ENCODE data around the gene PLCL2.

Gene PLCL2

GRCh38 chr3:16993227-16993626 is 108.5 kb downstream of the PLCL2 start:
- in situ Hi-C loops (cut with MboI; ENCODE audit: low pct_unique_long_range_greater_than_20kb, low sequenced_read_pairs): no loop called here
- DNase-seq: no peak

GRCh38 chr3:16994854-16995525 is 110.2 kb downstream of the PLCL2 start:
- in situ Hi-C loops (cut with MboI; ENCODE audit: low pct_unique_long_range_greater_than_20kb, low sequenced_read_pairs): no loop called here
- DNase-seq: no peak

DNA sequence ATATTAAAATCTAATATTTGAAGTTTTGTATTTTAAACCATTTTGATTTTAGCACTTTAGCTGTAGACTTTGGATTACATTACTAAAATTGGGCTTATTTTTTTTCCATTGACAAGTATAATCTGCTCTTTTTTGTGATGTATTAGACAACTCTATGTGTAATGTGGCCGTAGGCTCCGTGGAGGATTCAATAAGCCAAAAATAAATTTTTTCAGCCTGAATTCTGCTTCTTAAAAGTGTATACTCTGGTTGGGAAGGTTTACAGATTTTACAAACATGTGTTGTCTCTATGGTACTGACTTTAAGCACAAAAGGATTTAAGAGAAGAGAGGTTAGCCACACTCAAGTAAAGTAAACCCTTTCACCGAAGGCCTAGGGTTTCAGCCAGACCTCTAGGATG is 110.8 kb downstream of the PLCL2 start:
- DNase-seq: no peak
- in situ Hi-C loops (cut with MboI; ENCODE audit: low pct_unique_long_range_greater_than_20kb, low sequenced_read_pairs): no loop called here

- DNase-seq: no peak
- in situ Hi-C loops (cut with MboI; ENCODE audit: low pct_unique_long_range_greater_than_20kb, low sequenced_read_pairs): no loop called here
These were observed 113.6 kb downstream of the PLCL2 start for GRCh38 chr3:16998236-16998923.

DNA sequence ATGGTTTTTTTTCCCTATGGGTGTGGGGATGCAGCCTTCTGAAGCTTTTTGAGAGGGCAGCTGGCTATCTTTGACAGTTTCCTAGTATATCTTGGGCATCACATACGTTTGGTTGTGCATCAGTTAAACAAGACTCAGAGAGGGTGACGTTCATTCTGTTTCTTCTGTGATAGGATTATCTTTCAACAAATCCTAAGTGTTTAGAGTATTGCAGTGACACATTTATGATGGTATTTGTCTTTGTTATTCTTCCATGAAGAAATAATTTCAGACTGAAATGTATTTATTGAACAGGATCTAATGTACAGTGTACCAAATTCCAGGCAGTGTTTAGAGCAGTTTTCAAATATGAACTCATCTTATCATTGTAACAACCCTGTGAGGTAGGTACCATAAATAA is 114.4 kb downstream of the PLCL2 start:
- in situ Hi-C loops (cut with MboI; ENCODE audit: low pct_unique_long_range_greater_than_20kb, low sequenced_read_pairs): no loop called here
- no peak for DNase-seq

GRCh38 chr3:16999871-17000270 is 115.1 kb downstream of the PLCL2 start:
- no peak for DNase-seq
- in situ Hi-C loops (cut with MboI; ENCODE audit: low pct_unique_long_range_greater_than_20kb, low sequenced_read_pairs): no loop called here

DNA sequence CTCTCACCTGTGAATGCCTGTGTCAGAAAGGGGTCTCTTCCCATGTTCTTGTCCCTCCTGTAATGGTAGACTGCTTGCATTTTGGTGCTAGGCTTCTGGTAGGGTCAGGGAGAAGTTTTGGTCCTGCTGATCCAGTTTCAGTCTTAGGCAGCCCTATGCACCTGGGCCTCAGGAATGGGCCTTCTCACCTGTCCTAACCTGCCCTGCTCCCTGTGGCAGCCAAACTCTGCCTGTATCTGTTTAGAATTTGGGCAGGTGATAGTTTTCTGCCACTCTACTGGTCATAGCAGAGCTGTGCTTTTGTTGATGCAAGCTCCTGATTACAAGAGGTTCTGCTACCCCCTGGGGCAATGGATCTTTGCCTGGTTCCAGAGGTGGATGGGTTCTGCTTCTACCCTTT is 118.7 kb downstream of the PLCL2 start:
- DNase-seq: no peak
- in situ Hi-C loops (cut with MboI; ENCODE audit: low pct_unique_long_range_greater_than_20kb, low sequenced_read_pairs): no loop called here

DNA sequence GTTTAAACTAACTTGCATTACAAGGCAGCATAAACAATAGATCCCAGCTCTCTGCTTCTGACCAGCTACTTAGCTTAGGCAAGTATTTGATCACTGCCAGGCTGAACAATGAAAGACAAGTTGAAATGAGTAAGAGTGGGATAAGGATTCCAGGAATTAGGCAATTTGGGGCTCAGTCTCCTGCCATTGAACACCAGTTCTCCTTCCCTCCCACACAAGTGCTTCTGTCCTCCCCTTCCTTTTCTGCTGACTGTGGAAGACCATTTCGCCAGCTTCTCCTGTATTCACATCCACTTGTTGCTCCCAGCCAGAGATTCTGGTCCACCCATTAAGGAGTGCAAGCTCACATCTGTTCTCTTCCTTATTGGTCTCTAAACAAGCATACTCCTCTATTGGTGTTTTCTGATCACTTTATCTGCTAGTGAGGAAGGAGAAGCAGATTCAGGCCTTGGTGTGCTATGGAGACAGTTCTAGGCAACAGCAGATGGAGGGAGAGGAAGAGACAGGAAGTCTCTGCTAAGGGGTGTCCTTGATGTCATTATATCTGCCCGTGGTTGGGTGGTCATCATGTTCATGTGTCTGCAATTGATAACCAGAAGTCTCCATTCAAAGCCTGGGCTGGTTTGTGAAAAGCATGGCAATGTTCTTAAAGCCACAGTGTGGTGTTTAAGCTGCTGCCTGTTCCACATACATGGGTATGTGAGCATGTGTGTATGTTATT is 121.5 kb downstream of the PLCL2 start:
- in situ Hi-C loops (cut with MboI; ENCODE audit: low pct_unique_long_range_greater_than_20kb, low sequenced_read_pairs): no loop called here
- DNase-seq: peak; percentile 50

DNA sequence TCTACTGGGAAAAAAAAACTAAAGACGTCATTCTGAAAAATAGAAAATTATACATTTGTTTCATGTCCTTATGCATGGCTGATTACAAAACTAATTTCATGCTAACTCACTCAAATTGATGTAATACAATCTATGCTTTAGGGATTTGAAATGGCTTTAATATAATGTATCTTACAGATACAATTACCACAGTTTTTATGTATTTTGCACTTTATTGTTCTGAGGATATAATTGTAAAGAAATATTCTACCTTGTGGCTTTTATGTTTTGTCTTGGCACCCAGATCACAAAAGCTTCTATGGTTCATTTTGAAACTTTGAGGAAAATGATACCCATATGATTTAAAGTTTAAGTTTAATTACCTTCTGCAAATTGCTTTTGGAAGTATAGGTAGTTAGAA is 122.5 kb downstream of the PLCL2 start:
- no peak for DNase-seq
- in situ Hi-C loops (cut with MboI; ENCODE audit: low pct_unique_long_range_greater_than_20kb, low sequenced_read_pairs): no loop called here

DNA sequence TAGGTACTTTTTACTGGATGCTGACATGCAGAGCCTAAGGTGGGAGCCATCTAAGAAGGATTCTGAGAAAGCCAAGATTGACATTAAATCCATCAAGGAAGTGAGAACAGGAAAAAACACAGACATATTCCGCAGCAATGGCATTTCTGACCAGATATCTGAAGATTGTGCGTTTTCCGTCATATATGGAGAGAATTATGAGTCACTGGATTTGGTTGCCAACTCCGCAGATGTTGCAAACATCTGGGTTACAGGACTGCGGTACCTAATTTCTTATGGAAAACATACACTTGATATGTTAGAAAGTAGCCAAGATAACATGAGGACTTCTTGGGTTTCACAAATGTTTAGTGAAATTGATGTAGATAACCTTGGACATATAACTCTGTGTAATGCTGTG is 125.1 kb downstream of the PLCL2 start:
- in situ Hi-C loops (cut with MboI; ENCODE audit: low pct_unique_long_range_greater_than_20kb, low sequenced_read_pairs): no loop called here
- no peak for DNase-seq

GRCh38 chr3:17011728-17012338 is 127.1 kb downstream of the PLCL2 start:
- in situ Hi-C loops (cut with MboI; ENCODE audit: low pct_unique_long_range_greater_than_20kb, low sequenced_read_pairs): no loop called here
- no peak for DNase-seq

DNA sequence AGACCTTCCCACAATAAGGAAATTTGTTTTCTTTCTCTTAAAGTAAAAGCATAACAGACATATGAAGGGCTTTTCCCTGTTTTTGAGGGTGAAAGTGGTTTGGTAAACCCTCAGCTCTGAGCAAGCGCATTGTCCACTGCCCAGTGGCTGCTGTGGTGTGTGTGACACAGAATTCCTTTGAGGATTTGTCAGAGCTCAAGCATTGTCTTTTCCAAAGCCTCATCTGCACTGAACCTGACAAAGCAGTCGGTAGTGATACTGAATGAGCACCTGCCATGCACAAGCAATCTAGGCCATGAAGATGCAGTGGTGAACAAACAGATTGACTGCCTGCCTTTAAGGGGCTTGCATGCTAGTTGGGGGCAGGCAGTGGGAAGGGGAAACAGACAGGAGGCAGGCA is 128.3 kb downstream of the PLCL2 start:
- in situ Hi-C loops (cut with MboI; ENCODE audit: low pct_unique_long_range_greater_than_20kb, low sequenced_read_pairs): no loop called here
- no peak for DNase-seq

DNA sequence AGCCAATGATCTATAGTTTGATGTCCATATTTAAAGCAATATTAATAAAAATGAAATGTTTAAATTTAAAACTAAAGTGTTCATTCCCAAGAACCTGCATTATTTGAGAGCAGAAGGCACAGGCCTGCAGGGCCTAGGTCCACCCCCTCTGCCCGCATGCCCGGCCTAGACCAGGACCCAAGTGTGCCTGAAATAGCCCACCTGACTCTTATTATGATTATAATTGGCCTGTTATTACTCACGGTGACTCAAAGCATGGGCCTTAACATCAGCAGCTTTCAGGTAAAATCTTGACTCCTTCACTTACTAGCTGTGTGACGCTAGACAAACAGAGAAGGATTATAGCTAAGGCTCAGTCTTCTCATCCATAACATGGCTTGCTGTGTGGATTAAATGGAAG is 128.8 kb downstream of the PLCL2 start:
- in situ Hi-C loops (cut with MboI; ENCODE audit: low pct_unique_long_range_greater_than_20kb, low sequenced_read_pairs): no loop called here
- DNase-seq: no peak

DNA sequence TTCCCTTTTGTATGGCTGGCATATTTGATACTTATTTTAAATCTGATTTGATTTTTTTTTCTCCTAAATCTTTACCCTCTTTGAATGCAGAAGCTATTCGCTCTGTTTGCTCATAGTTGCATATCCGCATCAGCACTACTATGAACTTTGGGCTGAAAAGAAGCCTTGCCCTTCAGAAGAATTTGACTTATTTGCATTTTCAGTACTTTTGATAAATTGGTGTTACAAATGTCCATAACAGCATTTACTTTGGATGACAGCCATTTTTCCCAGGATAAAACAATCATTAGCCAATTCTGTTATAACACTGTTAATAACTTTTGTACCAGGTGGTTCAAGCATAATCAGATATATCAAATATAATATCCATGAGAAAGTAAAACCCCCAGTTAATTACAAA is 129.5 kb downstream of the PLCL2 start:
- in situ Hi-C loops (cut with MboI; ENCODE audit: low pct_unique_long_range_greater_than_20kb, low sequenced_read_pairs): no loop called here
- DNase-seq: no peak

DNA sequence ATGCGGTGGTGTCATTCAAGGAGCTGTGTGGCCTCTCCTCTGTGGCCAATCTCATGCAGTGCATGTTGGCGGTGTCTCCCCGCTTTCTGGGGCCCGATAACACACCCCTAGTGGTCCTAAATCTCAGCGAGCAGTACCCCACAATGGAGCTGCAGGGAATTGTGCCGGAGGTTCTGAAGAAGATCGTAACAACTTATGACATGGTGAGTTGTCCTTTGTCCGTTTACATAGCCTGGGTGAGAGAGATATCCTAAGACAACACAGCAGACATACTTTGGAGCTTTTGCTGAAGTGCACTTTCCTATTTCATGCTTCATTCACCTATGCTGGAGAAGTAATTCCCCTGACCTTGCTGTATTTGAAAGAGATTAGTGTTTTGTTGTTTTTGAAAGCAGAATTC is 130.0 kb downstream of the PLCL2 start:
- no peak for DNase-seq
- in situ Hi-C loops (cut with MboI; ENCODE audit: low pct_unique_long_range_greater_than_20kb, low sequenced_read_pairs): no loop called here

DNA sequence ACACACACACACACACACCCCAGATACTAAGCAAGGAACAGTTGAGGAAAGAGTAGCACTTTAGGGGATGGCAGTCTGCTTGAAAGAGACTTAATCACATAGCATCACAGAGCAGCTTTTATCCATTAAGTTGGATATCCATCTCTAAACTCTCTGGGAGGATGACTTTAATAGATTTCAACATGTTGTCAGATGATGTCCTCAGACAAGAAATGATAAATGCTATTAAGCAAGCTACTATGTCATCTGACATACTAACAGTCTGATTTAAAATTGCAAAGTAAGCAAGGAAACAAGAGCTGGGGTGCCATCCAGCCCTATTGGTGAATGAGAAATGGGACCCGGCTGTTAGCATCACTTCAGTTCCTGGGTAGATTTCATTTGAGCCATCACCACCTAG is 136.9 kb downstream of the PLCL2 start:
- no peak for DNase-seq
- in situ Hi-C loops (cut with MboI; ENCODE audit: low pct_unique_long_range_greater_than_20kb, low sequenced_read_pairs): no loop called here

DNA sequence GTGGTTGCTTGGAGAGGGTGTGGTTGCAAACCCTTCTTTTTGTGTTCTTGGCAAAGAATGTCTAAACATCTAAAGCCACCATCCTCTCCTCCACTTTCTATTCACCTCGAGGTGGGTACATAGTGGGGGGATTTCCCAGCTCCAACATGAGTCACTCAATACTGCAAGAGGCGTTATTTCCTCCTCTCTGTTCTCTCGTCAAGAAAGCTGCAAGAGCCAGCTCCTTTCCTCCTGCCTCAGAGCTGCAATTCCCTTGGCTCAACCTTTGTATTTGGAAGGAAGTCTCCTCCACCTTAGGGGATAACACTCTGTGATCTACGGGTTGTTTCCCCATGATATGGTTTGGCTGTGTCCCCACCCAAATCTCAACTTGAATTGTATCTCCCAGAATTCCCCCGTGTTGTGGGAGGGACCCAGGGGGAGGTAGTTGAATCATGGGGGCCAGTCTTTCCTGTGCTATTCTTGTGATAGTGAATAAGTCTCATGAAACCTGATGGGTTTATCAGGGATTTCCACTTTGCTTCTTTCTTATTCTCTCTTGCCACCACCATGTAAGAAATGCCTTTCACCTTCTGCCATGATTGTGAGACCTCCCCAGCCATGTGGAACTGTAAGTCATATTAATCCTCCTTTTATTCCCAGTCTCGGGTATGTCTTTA is 138.4 kb downstream of the PLCL2 start:
- no peak for DNase-seq
- in situ Hi-C loops (cut with MboI; ENCODE audit: low pct_unique_long_range_greater_than_20kb, low sequenced_read_pairs): no loop called here

- in situ Hi-C loops (cut with MboI; ENCODE audit: low pct_unique_long_range_greater_than_20kb, low sequenced_read_pairs): no loop called here
- DNase-seq: no peak
These were observed 140.9 kb downstream of the PLCL2 start for GRCh38 chr3:17025594-17026139.

DNA sequence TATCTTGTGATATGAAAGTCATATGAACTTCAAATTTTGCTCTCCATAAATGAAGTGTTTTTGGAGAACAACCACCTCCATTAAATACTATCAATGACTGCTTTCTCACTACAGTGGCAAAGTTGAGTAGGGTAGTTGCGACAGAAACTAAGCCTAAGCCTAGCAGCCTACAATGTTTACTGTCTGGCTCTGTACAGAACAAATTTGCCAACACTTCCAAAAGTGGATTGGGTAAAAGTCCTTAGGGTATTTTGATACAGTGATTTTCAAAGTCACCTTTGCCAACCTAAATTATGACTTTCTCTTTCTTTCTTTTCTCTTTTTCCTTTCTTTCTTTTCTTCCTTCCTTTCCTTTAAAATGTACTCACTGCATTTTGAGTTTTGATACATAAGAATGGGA is 142.6 kb downstream of the PLCL2 start:
- DNase-seq: no peak
- in situ Hi-C loops (cut with MboI; ENCODE audit: low pct_unique_long_range_greater_than_20kb, low sequenced_read_pairs): no loop called here
